Liver (tissue), 9 donors: ENCODE data around the gene PUSL1. TPM values are rescaled to one million over a fixed set of nuclear protein-coding genes. Genes with fewer than 3 reads are reported as not detected.

Source experiments
- DNase-seq: peaks from one replicate; pipeline ENCODE4 v3.0.0-alpha.2; 2017; ENCODE audit warnings: low spot score
- H3K27ac ChIP-seq, 2 donors: one replicate each; pipeline ENCODE4 v1.7.0; 2013; ENCODE audit warnings: inconsistent platforms in 2 of 2, low read length in 2 of 2, control low read depth in 1 of 2, low read depth in 1 of 2, mild to moderate bottlenecking in 1 of 2
- H3K27me3 ChIP-seq, 4 donors: one replicate each; pipeline versions ENCODE4 v1.6.1 to v1.7.0; 2013; ENCODE audit warnings: low read length in 3 of 4, inconsistent platforms in 1 of 4, mild to moderate bottlenecking in 1 of 4, moderate library complexity in 1 of 4; ENCODE audit not compliant: control insufficient read depth in 4 of 4, insufficient read depth in 4 of 4
- H3K36me3 ChIP-seq, 4 donors: one replicate each; pipeline versions ENCODE4 v1.6.1 to v1.7.0; 2013; ENCODE audit warnings: low read length in 3 of 4, mild to moderate bottlenecking in 3 of 4, low read depth in 1 of 4, moderate library complexity in 1 of 4; ENCODE audit not compliant: control insufficient read depth in 4 of 4, insufficient read depth in 3 of 4
- H3K4me1 ChIP-seq, 4 donors: one replicate each; pipeline versions ENCODE4 v1.6.1 to v1.7.0; 2013; ENCODE audit warnings: low read length in 3 of 4, mild to moderate bottlenecking in 3 of 4, moderate library complexity in 1 of 4; ENCODE audit not compliant: control insufficient read depth in 4 of 4, insufficient read depth in 4 of 4
- H3K4me3 ChIP-seq, 3 donors: one replicate each; pipeline versions ENCODE4 v1.6.1 to v1.7.0; 2013; ENCODE audit warnings: low read length in 3 of 3, control low read depth in 1 of 3, low read depth in 1 of 3, mild to moderate bottlenecking in 1 of 3
- H3K9ac ChIP-seq, 2 donors: one replicate each; pipeline ENCODE4 v1.7.0; 2013; ENCODE audit warnings: low read length in 2 of 2, mild to moderate bottlenecking in 2 of 2, moderate library complexity in 2 of 2, control low read depth in 1 of 2, low read depth in 1 of 2
- H3K9me3 ChIP-seq, 4 donors: one replicate each; pipeline versions ENCODE4 v1.6.1 to v1.7.0; 2013; ENCODE audit warnings: low read length in 3 of 4; ENCODE audit not compliant: control insufficient read depth in 4 of 4
- EGR1 ChIP-seq, 2 donors: IDR thresholded peaks; 2 replicates each; pipeline ENCODE4 v1.6.1; 2016 to 2018; ENCODE audit warnings: antibody characterized with exemption in 2 of 2, low read depth in 2 of 2
- FOXA1 ChIP-seq: IDR thresholded peaks from 2 replicates; pipeline ENCODE4 v1.6.1; 2016; ENCODE audit warnings: antibody characterized with exemption
- FOXA2 ChIP-seq: IDR thresholded peaks from 2 replicates; pipeline ENCODE4 v1.6.1; 2016; ENCODE audit warnings: antibody characterized with exemption
- GABPA ChIP-seq, 2 donors: IDR thresholded peaks in 1 of 2; conservative IDR thresholded peaks in 1 of 2; 2 replicates each; pipeline ENCODE4 v1.6.1; 2016; ENCODE audit warnings: antibody characterized with exemption in 2 of 2, mild to moderate bottlenecking in 1 of 2, moderate library complexity in 1 of 2
- HNF4A ChIP-seq, 2 donors: conservative IDR thresholded peaks; 2 replicates each; pipeline ENCODE4 v1.6.1; 2016; ENCODE audit warnings: antibody characterized with exemption in 2 of 2, mild to moderate bottlenecking in 2 of 2
- HNF4G ChIP-seq: IDR thresholded peaks from 2 replicates; pipeline ENCODE4 v1.6.1; 2016; ENCODE audit warnings: antibody characterized with exemption
- NR2F2 ChIP-seq: IDR thresholded peaks from 2 replicates; pipeline ENCODE4 v1.6.1; 2016; ENCODE audit warnings: antibody characterized with exemption
- RXRA ChIP-seq, 2 donors: IDR thresholded peaks; 2 replicates each; pipeline ENCODE4 v1.6.1; 2017 to 2018; ENCODE audit warnings: antibody characterized with exemption in 2 of 2, mild to moderate bottlenecking in 1 of 2
- SP1 ChIP-seq: IDR thresholded peaks from 2 replicates; pipeline ENCODE4 v1.6.1; 2018; ENCODE audit warnings: antibody characterized with exemption, mild to moderate bottlenecking
- TAF1 ChIP-seq: conservative IDR thresholded peaks from 2 replicates; pipeline ENCODE4 v1.6.1; 2016; ENCODE audit warnings: antibody characterized with exemption, mild to moderate bottlenecking
- YY1 ChIP-seq: IDR thresholded peaks from 2 replicates; pipeline ENCODE4 v1.6.1; 2016; ENCODE audit warnings: antibody characterized with exemption, mild to moderate bottlenecking
- WGBS: extraction: QIAGEN DNeasy Blood & Tissue Kit; methylation state at CpG from one replicate; pipeline ENCODE4 v1.1.7; 2013; 5-methylcytosine and 5-hydroxymethylcytosine counted together
- polyA plus RNA-seq, 2 donors: library from polyadenylated mRNA; stranded (reverse) in 1 of 2; unstranded in 1 of 2; fragments of 200-250 nt in 1 of 2; fragments of >200 nt in 1 of 2; fragmentation: Nextera tagmentation in 1 of 2; extraction: Ambion mirVana in 1 of 2; gene quantifications; one replicate each; pipeline versions ENCODE4 v1.2.1 to v1.2.3, GENCODE V29; 2013 to 2015
- total RNA-seq, 2 donors: library from RNA; depleted of rRNA; stranded (reverse); fragments of >200 nt; gene quantifications; one replicate each; pipeline ENCODE4 v1.2.3, GENCODE V29; 2014
- TF ChIP-seq, protein P1 (sequence below): IDR thresholded peaks from 2 replicates; pipeline ENCODE4 v1.6.1; 2016; ENCODE audit warnings: antibody characterized with exemption, mild to moderate bottlenecking
- TF ChIP-seq, protein P2 (sequence below): IDR thresholded peaks from 2 replicates; pipeline ENCODE4 v1.6.1; 2016; ENCODE audit warnings: antibody characterized with exemption
- TF ChIP-seq, protein P3 (sequence below): IDR thresholded peaks from 2 replicates; pipeline ENCODE4 v1.6.1; 2016; ENCODE audit warnings: antibody characterized with exemption
- TF ChIP-seq, protein P4 (sequence below): IDR thresholded peaks from 2 replicates; pipeline ENCODE4 v1.6.1; 2016; ENCODE audit warnings: antibody characterized with exemption
- TF ChIP-seq, protein P5 (sequence below): fragments of 150-350 bp; IDR thresholded peaks from 2 replicates; pipeline ENCODE4 v1.5.1; 2017; ENCODE audit warnings: improper control_type of control experiment, low read depth, low read length; ENCODE audit not compliant: missing input control
- donor health status: healthy.
- donor health status: healthy.
- donor health status: healthy.
- donor health status: healthy.
- donor health status: healthy.

The PUSL1 gene
- total and polyA plus RNA-seq, 4 donors: 9.3 to 14.9 (median 10.3) TPM

DNA sequence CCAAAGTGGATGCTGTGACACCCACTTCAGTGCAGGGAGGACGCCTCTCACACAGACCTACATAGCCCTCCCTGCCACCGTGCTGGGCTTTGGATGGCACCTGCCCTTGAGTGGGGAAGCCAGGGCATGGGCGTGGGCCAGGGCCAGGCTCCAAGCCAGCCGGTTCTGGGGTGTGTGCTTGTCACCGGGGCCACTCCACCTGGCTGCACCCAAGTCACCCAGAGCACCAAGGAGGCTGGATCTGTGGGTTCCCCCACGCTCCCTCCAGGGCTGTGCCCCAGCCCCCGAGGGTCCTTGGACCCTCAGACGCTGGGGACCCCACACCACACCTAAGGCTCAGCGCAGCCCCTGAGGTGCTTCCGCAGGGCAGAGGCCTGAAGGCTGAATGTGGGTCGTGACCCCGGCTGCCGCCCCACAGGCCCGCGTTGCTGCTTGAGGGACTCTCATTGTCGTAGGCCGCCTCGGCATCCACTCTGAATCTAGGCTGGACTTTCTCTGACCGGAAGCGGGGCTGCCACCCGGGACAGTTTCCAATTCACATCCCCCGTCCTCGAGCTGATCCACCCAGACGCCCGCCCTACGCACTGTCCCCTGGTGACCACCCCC lies 48.5 kb downstream of the PUSL1 start (continued):
- TF ChIP-seq, protein P1, sequence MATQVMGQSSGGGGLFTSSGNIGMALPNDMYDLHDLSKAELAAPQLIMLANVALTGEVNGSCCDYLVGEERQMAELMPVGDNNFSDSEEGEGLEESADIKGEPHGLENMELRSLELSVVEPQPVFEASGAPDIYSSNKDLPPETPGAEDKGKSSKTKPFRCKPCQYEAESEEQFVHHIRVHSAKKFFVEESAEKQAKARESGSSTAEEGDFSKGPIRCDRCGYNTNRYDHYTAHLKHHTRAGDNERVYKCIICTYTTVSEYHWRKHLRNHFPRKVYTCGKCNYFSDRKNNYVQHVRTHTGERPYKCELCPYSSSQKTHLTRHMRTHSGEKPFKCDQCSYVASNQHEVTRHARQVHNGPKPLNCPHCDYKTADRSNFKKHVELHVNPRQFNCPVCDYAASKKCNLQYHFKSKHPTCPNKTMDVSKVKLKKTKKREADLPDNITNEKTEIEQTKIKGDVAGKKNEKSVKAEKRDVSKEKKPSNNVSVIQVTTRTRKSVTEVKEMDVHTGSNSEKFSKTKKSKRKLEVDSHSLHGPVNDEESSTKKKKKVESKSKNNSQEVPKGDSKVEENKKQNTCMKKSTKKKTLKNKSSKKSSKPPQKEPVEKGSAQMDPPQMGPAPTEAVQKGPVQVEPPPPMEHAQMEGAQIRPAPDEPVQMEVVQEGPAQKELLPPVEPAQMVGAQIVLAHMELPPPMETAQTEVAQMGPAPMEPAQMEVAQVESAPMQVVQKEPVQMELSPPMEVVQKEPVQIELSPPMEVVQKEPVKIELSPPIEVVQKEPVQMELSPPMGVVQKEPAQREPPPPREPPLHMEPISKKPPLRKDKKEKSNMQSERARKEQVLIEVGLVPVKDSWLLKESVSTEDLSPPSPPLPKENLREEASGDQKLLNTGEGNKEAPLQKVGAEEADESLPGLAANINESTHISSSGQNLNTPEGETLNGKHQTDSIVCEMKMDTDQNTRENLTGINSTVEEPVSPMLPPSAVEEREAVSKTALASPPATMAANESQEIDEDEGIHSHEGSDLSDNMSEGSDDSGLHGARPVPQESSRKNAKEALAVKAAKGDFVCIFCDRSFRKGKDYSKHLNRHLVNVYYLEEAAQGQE: no peak
- TF ChIP-seq YY1: no peak
- TF ChIP-seq, protein P2, sequence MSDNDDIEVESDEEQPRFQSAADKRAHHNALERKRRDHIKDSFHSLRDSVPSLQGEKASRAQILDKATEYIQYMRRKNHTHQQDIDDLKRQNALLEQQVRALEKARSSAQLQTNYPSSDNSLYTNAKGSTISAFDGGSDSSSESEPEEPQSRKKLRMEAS: no peak

DNA sequence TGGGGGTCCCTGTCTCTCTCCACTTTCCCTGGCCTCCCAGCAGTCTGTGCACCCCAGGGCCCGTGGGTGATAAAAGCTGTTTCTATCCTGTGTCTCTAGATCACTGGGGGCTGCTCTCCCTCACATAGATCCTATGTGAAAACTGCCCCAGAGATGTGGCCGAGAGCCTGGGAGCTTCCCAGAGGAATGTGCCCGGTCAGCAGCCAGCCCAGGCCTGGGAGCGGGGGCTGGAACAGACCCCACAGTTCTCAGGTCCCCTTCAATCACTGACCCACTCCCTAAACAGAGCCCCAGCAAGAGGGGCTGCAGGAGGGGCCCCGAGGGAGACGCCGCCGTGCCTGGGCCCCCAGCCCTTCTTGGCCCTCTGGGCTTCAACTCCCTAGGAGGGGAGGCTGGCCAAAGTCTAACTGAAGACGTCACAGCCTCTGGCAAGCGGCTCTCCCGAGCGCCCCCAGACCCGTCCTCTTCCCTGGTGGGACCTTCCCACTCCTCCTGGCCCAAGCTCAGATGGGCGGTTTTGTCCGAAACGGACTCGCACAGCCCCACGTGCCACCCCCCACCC lies 49.6 kb downstream of the PUSL1 start:
- H3K36me3 ChIP-seq: no peaks in the 10 kb centered on the region
- WGBS: 30% methylated on average over 18 of the region's 18 CpGs
- no peak for DNase-seq
- H3K4me3 ChIP-seq: peak overlapping the region in 1 of 3 donors; percentile 37
- peak overlapping the region; percentile 25 to 63 for H3K27ac ChIP-seq
- TF ChIP-seq, protein P2: no peak
- TF ChIP-seq EGR1 (IDR thresholded peaks at IDR 0.05; ENCODE audit: low read depth in 2 of 2) (no peak), TAF1 (no peak)
- H3K4me1 ChIP-seq: peaks cover 0 to 11% (median 4%) of the 10 kb centered on the region in 4 donors
- H3K9ac ChIP-seq: no peak overlapping the region
- H3K9me3 ChIP-seq: no peaks in the 10 kb centered on the region
- no peaks in the 10 kb centered on the region for H3K27me3 ChIP-seq

DNA sequence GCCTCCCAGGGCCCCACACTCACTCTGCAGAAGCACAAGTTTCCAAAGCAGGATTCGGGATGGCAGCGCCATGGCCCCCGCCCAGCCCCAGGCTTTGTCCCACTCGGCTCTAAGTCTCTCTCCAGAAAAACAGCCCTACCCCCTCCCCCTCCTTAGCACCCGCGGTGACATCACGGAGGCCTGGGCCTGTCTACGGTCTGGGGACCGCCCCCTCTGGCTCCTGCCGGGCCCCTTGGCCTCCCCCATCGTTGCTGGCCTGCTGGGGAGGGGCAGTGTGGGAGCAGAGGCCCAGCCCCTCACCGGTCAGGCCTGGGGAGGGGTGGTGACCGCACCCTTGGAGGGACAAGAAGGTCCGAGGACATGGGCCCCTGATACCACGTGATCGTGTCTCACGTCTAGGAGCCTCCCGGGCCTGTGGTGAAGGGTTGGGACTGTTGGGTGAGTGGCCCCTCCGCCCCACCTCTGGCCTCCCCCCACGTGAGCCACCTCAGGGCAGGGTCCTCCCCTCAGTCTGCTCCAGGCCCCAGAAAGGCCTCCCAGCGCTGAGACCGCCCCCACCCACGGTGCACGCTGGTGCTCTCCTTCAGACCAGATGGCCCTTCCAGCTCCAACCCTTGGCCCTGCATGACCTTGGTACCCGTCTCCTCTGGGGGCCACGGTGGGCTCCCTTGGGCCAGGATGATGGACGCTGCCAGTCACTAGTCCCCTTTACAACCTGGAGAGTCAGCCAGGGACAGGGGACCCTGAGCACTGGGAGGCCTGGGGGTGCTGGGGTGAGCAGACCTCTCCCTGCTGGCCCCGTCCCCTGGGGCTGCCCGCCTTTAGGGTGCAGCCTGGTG lies 50.3 kb downstream of the PUSL1 start, which contains the start of gene MXRA8:
MXRA8 (minus strand) TSS at position 123 of the 839 bp plus-strand sequence; CDS start at position 72, 51 bp downstream.
- WGBS: 45% methylated on average over 29 of the region's 29 CpGs
- no peak within 1 kb of the TSS for H3K9ac ChIP-seq

DNA sequence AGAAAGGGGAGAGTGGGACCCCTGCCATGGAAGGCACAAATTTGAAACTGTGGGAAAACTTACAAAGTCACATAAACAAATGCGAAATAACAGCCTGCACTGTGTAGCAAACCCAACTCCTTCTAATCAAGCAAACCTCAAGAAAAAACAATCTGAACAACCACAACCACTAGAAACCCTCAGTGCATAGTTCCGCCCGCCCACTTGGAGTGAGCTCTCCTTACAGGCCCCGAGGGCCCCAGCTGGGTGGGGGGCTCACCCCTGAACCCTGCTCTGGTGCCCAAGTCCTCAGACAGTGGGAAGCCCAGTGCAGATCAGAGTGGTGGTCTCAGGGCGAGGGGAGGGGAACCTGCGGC lies 50.9 kb downstream of the PUSL1 start:
- DNase-seq: no peak
- 72% methylated on average over 6 of the region's 6 CpGs for WGBS
- Histone ChIP-seq H3K4me3 (no peak overlapping the region), H3K4me1 (peaks cover 0 to 9% (median 1%) of the 10 kb centered on the region in 4 donors), H3K27me3 (no peaks in the 10 kb centered on the region), H3K27ac (no peak overlapping the region), H3K9ac (no peak overlapping the region), H3K9me3 (no peaks in the 10 kb centered on the region), H3K36me3 (no peaks in the 10 kb centered on the region)
- TF ChIP-seq, protein P3, sequence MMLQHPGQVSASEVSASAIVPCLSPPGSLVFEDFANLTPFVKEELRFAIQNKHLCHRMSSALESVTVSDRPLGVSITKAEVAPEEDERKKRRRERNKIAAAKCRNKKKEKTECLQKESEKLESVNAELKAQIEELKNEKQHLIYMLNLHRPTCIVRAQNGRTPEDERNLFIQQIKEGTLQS: no peak
- no peak for TF ChIP-seq GABPA (IDR thresholded peaks at IDR 0.05 in 1 of 2, conservative IDR thresholded peaks at IDR 0.05 in 1 of 2)
- no peak for TF ChIP-seq SP1
- TF ChIP-seq HNF4G: no peak
- TF ChIP-seq HNF4A (conservative IDR thresholded peaks at IDR 0.05): no peak
- no peak for TF ChIP-seq FOXA2
- TF ChIP-seq YY1: no peak
- no peak for TF ChIP-seq EGR1 (IDR thresholded peaks at IDR 0.05; ENCODE audit: low read depth in 2 of 2)
- TF ChIP-seq RXRA (IDR thresholded peaks at IDR 0.05): no peak
- no peak for TF ChIP-seq TAF1
- TF ChIP-seq, protein P4, sequence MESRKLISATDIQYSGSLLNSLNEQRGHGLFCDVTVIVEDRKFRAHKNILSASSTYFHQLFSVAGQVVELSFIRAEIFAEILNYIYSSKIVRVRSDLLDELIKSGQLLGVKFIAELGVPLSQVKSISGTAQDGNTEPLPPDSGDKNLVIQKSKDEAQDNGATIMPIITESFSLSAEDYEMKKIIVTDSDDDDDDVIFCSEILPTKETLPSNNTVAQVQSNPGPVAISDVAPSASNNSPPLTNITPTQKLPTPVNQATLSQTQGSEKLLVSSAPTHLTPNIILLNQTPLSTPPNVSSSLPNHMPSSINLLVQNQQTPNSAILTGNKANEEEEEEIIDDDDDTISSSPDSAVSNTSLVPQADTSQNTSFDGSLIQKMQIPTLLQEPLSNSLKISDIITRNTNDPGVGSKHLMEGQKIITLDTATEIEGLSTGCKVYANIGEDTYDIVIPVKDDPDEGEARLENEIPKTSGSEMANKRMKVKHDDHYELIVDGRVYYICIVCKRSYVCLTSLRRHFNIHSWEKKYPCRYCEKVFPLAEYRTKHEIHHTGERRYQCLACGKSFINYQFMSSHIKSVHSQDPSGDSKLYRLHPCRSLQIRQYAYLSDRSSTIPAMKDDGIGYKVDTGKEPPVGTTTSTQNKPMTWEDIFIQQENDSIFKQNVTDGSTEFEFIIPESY: no peak
- TF ChIP-seq, protein P5, sequence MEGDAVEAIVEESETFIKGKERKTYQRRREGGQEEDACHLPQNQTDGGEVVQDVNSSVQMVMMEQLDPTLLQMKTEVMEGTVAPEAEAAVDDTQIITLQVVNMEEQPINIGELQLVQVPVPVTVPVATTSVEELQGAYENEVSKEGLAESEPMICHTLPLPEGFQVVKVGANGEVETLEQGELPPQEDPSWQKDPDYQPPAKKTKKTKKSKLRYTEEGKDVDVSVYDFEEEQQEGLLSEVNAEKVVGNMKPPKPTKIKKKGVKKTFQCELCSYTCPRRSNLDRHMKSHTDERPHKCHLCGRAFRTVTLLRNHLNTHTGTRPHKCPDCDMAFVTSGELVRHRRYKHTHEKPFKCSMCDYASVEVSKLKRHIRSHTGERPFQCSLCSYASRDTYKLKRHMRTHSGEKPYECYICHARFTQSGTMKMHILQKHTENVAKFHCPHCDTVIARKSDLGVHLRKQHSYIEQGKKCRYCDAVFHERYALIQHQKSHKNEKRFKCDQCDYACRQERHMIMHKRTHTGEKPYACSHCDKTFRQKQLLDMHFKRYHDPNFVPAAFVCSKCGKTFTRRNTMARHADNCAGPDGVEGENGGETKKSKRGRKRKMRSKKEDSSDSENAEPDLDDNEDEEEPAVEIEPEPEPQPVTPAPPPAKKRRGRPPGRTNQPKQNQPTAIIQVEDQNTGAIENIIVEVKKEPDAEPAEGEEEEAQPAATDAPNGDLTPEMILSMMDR: no peak

More for the DNA sequence above, 50.3 kb downstream of the PUSL1 start, which contains the start of gene MXRA8:
- Histone ChIP-seq H3K4me1 (peaks cover 0 to 11% (median 2%) of the 10 kb centered on the region in 4 donors), H3K27ac (peak within 1 kb of the TSS; percentile 25 to 63), H3K36me3 (no peaks in the 10 kb centered on the region), H3K9me3 (no peaks in the 10 kb centered on the region), H3K27me3 (no peaks in the 10 kb centered on the region), H3K4me3 (peak within 1 kb of the TSS in 1 of 3 donors; percentile 37)
- no peak for DNase-seq
- TF ChIP-seq FOXA1: no peak
- TF ChIP-seq NR2F2: peak; percentile 23
